Measurements from ENCODE around the gene IFNG.
"Not testable (repeated sequence)": the region's sequence is repeated elsewhere in the genome, so short reads cannot be mapped to it uniquely, and the experiment has no call there.

The IFNG gene

DNA sequence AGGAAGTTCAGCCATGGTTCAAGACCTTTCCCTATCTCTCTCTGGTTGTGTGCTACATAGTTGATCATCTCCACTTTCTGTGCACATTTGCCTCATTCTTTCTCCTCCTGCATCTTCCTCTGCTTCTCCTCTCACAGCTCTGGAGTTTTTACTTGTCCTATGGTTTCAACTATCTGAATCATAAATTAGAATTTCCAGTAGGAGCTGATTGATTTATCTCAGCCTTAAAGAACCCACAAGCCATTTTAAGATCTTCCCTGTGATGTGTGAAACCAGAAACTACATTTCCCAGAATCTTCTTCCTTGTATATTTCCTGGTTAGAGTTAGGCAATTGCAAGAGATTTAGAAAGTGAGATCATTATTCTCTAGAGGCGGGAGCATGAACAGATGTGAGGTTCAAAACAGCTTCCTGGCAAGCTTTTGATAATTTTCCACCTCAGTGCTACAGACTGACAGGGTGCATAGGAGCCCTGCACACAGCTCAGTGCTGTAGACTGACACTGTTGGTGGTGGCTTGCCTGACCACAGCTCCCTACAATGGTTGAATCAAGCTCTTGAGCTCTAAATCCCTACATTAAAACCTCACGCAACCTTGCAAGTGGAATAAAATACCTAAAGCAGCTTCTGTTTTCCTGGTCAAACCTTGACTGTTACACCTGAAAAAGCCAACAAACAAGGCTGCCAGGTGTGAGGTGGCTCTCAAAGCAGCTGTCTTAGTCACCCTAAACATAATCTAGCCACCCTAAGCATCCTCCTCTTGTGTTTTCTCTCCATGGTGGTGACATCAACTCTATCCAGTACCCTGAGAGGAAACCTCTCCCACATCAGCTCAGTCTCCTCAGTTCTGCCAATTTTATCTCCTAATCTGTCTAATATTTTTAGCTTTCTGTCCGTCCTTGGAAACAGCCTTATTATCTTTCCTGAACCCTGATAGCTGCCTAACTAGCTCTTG lies 21.5 kb upstream of the IFNG start:
- no peaks in the 10 kb centered on the region for H3K9me3 ChIP-seq (ENCODE audit: control insufficient read depth in 2 of 2, low read length in 2 of 2)
- no peak overlapping the region for H3K27ac ChIP-seq (ENCODE audit: low read length)
- H3K27me3 ChIP-seq (ENCODE audit: control insufficient read depth in 1 of 2, insufficient read depth in 2 of 2, low read length in 2 of 2), result no peaks in the 10 kb centered on the region
- H3K9ac ChIP-seq (ENCODE audit: low read length in 2 of 2), result no peak overlapping the region
- no peaks in the 10 kb centered on the region for H3K36me3 ChIP-seq (ENCODE audit: control insufficient read depth in 2 of 2, insufficient read depth in 2 of 2, low read length in 2 of 2)
- no peaks in the 10 kb centered on the region for H3K4me1 ChIP-seq (ENCODE audit: control insufficient read depth, insufficient read depth, low read length)
- H3K4me3 ChIP-seq (ENCODE audit: low read length in 2 of 2), result no peak overlapping the region

DNA sequence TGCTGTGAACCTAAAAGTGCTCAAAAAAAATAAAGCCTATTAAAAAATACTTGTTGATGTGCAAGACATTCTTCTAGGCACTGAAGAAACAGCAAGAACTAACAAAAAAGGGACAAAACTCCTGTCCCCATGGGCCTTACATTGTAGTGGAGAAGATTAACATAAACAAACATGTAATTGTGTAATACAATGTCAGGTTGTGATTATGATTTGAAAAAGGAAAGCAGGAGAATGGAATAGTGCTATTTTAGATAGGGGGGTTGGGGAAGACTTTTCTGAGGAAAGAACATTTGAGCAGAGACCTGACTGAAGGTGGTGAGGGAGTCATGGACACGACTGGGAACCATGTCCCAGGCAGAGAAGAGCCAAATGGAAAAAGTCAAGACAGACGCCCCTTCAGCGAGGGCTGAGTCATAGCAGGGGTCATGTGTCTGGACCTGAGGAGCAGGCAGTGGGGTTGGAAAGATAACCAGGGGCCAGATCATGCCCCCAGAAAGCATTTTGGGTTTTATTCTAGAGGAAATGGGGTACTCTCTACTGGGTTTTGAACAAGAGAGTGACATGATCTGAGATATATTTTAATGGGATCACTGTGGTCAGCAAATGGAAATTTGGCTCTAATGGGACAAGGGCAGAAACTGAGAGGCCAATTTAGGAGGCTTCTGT lies 19.4 kb upstream of the IFNG start:
- Histone ChIP-seq H3K4me1 (ENCODE audit: control insufficient read depth, insufficient read depth, low read length) (no peaks in the 10 kb centered on the region), H3K4me3 (ENCODE audit: low read length in 2 of 2) (no peak overlapping the region), H3K36me3 (ENCODE audit: control insufficient read depth in 2 of 2, insufficient read depth in 2 of 2, low read length in 2 of 2) (no peaks in the 10 kb centered on the region), H3K9me3 (ENCODE audit: control insufficient read depth in 2 of 2, low read length in 2 of 2) (no peaks in the 10 kb centered on the region), H3K9ac (ENCODE audit: low read length in 2 of 2) (no peak overlapping the region), H3K27ac (ENCODE audit: low read length) (no peak overlapping the region), H3K27me3 (ENCODE audit: control insufficient read depth in 1 of 2, insufficient read depth in 2 of 2, low read length in 2 of 2) (no peaks in the 10 kb centered on the region)

DNA sequence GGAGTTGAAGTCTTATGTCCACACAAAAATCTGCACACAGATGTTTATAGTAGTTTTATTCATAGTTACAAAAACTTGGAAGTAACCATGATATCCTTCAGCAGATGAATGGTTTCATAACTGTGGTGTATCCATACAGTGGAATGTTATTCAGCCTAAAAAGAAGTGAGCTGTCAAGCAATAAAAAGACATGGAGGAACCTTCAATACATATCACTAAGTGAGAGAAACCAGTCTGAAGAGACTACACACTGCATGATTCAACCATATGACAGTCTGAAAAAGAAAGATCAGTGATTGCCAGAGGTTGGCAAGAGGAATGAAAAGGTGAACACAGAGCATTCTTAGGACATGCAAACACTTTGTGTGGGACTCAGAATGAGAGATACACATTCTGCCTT lies 18.6 kb upstream of the IFNG start:
- no peak overlapping the region for H3K27ac ChIP-seq (ENCODE audit: low read length)
- no peaks in the 10 kb centered on the region for H3K9me3 ChIP-seq (ENCODE audit: control insufficient read depth in 2 of 2, low read length in 2 of 2)
- H3K27me3 ChIP-seq (ENCODE audit: control insufficient read depth in 1 of 2, insufficient read depth in 2 of 2, low read length in 2 of 2), result no peaks in the 10 kb centered on the region
- H3K9ac ChIP-seq (ENCODE audit: low read length in 2 of 2), result no peak overlapping the region
- no peak overlapping the region for H3K4me3 ChIP-seq (ENCODE audit: low read length in 2 of 2)
- no peaks in the 10 kb centered on the region for H3K4me1 ChIP-seq (ENCODE audit: control insufficient read depth, insufficient read depth, low read length)
- H3K36me3 ChIP-seq (ENCODE audit: control insufficient read depth in 2 of 2, insufficient read depth in 2 of 2, low read length in 2 of 2), result no peaks in the 10 kb centered on the region

DNA sequence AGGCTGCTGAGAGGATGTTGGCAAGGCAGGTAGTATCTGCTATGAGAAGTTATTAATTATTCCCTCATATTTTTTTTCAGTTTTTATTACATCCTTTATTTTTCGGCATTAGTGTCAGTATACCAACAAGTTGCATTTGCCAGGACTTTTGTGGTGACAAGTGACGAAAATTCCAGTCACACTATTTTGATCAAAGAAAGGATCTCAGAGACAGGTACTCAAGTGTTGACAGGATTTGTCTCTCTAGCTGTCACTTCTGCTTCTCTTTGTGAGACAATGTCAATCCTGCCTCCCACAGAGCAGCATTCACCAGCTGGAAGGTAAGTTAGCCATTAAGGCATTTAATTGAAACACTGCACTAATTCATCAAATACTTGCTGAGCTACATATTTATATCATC lies 18.0 kb upstream of the IFNG start:
- Histone ChIP-seq H3K4me1 (ENCODE audit: control insufficient read depth, insufficient read depth, low read length) (no peaks in the 10 kb centered on the region), H3K9ac (ENCODE audit: low read length in 2 of 2) (no peak overlapping the region), H3K27me3 (ENCODE audit: control insufficient read depth in 1 of 2, insufficient read depth in 2 of 2, low read length in 2 of 2) (no peaks in the 10 kb centered on the region), H3K36me3 (ENCODE audit: control insufficient read depth in 2 of 2, insufficient read depth in 2 of 2, low read length in 2 of 2) (no peaks in the 10 kb centered on the region), H3K4me3 (ENCODE audit: low read length in 2 of 2) (no peak overlapping the region), H3K27ac (ENCODE audit: low read length) (no peak overlapping the region), H3K9me3 (ENCODE audit: control insufficient read depth in 2 of 2, low read length in 2 of 2) (no peaks in the 10 kb centered on the region)

DNA sequence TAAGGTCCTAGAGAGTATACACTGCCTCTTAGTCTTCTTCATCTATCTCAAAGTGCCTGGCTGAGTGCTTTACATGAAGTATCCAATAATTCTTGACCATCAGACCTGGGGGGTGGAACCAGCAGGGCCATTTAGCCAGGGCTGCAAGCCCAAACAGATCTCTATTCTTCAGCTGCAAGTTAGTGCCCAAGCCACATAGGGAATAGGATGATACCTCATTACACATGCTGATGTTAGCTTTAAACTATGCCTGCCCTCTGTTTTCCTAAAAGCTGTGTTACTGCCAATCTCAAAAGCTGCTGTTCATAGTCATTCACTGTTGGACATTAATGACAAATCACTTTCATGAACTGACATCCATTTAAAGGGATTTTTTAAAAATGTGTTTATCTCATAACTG lies 16.7 kb upstream of the IFNG start:
- no peak overlapping the region for H3K9ac ChIP-seq (ENCODE audit: low read length in 2 of 2)
- no peak overlapping the region for H3K4me3 ChIP-seq (ENCODE audit: low read length in 2 of 2)
- no peaks in the 10 kb centered on the region for H3K36me3 ChIP-seq (ENCODE audit: control insufficient read depth in 2 of 2, insufficient read depth in 2 of 2, low read length in 2 of 2)
- H3K9me3 ChIP-seq (ENCODE audit: control insufficient read depth in 2 of 2, low read length in 2 of 2), result no peaks in the 10 kb centered on the region
- no peak overlapping the region for H3K27ac ChIP-seq (ENCODE audit: low read length)
- no peaks in the 10 kb centered on the region for H3K4me1 ChIP-seq (ENCODE audit: control insufficient read depth, insufficient read depth, low read length)
- H3K27me3 ChIP-seq (ENCODE audit: control insufficient read depth in 1 of 2, insufficient read depth in 2 of 2, low read length in 2 of 2), result no peaks in the 10 kb centered on the region

DNA sequence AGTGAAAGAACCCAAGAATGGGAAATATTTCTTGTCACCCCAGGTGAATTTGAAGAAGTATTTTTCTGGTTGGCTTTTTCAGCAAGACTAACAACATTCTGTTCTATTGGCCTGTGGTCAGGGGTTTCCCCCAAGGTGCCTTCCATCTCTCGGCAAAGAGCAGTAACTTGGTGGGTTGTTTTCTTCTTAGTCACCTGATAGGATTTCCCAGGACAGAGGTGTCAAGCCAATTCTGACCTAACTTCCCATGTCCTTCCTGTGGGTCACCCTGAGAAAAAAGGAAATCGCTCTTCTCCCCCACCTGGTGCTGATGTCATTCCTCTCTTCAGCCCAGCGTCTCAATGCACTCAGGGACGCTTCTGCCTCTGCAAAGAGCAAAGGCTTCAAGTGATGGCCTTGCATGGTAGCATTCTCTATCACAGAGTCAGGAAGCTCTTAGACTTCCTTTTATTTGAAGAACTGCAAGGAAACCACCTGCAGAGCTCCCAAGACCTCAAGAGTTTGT lies 16.1 kb upstream of the IFNG start:
- Histone ChIP-seq H3K4me3 (ENCODE audit: low read length in 2 of 2) (no peak overlapping the region), H3K9me3 (ENCODE audit: control insufficient read depth in 2 of 2, low read length in 2 of 2) (no peaks in the 10 kb centered on the region), H3K27ac (ENCODE audit: low read length) (no peak overlapping the region), H3K4me1 (ENCODE audit: control insufficient read depth, insufficient read depth, low read length) (no peaks in the 10 kb centered on the region), H3K36me3 (ENCODE audit: control insufficient read depth in 2 of 2, insufficient read depth in 2 of 2, low read length in 2 of 2) (no peaks in the 10 kb centered on the region), H3K9ac (ENCODE audit: low read length in 2 of 2) (no peak overlapping the region), H3K27me3 (ENCODE audit: control insufficient read depth in 1 of 2, insufficient read depth in 2 of 2, low read length in 2 of 2) (no peaks in the 10 kb centered on the region)

DNA sequence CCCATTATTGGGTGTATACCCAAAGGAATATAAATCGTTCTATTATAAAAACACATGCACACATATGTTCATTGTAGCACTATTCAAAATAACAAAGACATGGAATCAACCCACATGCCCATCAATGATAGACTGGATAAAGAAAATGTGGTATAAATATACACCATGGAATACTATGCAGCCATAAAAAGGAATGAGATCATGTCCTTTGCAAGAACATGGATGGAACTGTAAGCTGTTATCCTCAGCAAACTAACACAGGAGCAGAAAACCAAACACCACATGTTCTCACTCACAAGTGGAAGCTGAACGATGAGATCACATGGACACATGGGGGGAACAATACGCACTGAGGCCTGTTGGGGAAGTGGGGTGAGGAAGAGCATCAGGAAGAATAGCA lies 15.2 kb upstream of the IFNG start:
- H3K9ac ChIP-seq (ENCODE audit: low read length in 2 of 2); H3K27me3 ChIP-seq (ENCODE audit: control insufficient read depth in 1 of 2, insufficient read depth in 2 of 2, low read length in 2 of 2); H3K4me3 ChIP-seq (ENCODE audit: low read length in 2 of 2); H3K4me1 ChIP-seq (ENCODE audit: control insufficient read depth, insufficient read depth, low read length); H3K36me3 ChIP-seq (ENCODE audit: control insufficient read depth in 2 of 2, insufficient read depth in 2 of 2, low read length in 2 of 2); H3K27ac ChIP-seq (ENCODE audit: low read length); H3K9me3 ChIP-seq (ENCODE audit: control insufficient read depth in 2 of 2, low read length in 2 of 2): not testable (repeated sequence)

DNA sequence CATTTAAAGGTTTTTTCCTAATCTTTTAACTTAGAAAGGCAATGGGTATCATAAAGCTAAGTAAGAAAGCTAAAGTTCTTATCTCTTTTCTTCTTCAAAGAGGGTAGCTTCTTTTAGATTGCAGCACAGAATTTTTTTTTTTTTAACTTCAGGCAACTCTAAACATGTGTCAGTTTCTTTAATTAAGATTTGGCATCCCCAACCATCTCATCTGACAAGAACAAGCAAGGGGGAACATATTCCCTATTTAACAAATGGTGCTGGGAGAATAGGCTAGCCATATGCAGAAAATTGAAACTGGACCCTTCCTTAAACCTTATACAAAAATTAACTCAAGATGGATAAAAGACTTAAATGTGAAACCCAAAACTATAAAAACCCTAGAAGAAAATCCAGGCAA lies 14.3 kb upstream of the IFNG start:
- Histone ChIP-seq H3K4me1 (ENCODE audit: control insufficient read depth, insufficient read depth, low read length) (no peaks in the 10 kb centered on the region), H3K27ac (ENCODE audit: low read length) (no peak overlapping the region), H3K27me3 (ENCODE audit: control insufficient read depth in 1 of 2, insufficient read depth in 2 of 2, low read length in 2 of 2) (no peaks in the 10 kb centered on the region), H3K4me3 (ENCODE audit: low read length in 2 of 2) (no peak overlapping the region), H3K9ac (ENCODE audit: low read length in 2 of 2) (no peak overlapping the region), H3K9me3 (ENCODE audit: control insufficient read depth in 2 of 2, low read length in 2 of 2) (no peaks in the 10 kb centered on the region), H3K36me3 (ENCODE audit: control insufficient read depth in 2 of 2, insufficient read depth in 2 of 2, low read length in 2 of 2) (no peaks in the 10 kb centered on the region)

DNA sequence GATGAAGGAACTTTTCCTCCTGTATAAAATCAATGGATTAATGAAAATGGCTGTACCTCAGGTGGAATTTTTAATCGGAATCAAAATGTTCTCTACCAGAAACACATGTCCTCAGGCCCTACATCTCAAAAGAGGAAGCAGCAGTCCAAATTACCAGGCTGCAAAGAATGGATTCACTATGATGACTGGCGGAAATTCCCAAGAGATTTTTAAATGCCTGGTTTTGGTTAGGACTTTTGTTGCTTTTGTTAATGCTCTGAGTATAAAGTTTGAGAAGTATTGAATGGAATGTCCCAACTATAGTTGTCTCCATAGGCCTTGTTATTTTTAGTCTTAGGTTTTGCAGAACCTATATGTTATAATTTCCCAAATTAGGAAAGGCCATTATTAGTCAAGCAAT lies 11.2 kb upstream of the IFNG start:
- H3K9me3 ChIP-seq (ENCODE audit: control insufficient read depth in 2 of 2, low read length in 2 of 2), result no peaks in the 10 kb centered on the region
- H3K4me3 ChIP-seq (ENCODE audit: low read length in 2 of 2), result no peak overlapping the region
- H3K36me3 ChIP-seq (ENCODE audit: control insufficient read depth in 2 of 2, insufficient read depth in 2 of 2, low read length in 2 of 2), result no peaks in the 10 kb centered on the region
- no peaks in the 10 kb centered on the region for H3K4me1 ChIP-seq (ENCODE audit: control insufficient read depth, insufficient read depth, low read length)
- H3K27me3 ChIP-seq (ENCODE audit: control insufficient read depth in 1 of 2, insufficient read depth in 2 of 2, low read length in 2 of 2), result no peaks in the 10 kb centered on the region
- H3K27ac ChIP-seq (ENCODE audit: low read length), result no peak overlapping the region
- H3K9ac ChIP-seq (ENCODE audit: low read length in 2 of 2), result no peak overlapping the region

DNA sequence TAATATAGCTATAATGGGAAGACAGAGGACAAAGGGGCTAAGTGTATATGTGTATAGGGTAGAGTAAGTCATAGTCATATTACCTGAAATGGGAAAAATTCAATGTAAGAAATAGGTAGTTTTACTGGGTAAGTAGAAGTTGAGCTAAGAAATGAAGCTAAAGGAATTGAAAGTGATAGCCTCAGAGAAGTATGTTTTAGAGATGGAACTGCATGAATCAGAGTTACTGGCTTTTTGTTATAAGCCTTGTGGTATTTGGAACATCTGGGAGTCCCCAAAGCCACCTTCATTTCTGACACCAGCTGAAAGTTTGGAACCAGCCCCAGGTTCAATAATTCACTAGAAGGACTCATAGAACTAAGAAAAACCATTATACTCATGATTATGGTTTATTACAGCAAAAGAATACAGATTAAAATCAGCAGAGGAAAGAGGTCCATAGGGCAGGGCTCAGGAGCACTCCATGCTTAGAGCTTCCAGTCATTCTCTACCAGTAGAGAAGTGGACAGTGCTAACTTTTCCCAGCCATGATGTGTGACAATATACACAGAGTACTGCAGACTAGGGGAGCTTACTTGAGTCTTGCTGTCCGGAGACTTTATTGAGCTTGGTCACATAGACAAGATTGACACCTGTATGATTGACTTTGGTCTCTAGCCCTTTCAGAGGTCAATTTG lies 9.8 kb upstream of the IFNG start:
- Histone ChIP-seq H3K4me3 (ENCODE audit: low read length in 2 of 2) (no peak overlapping the region), H3K4me1 (ENCODE audit: control insufficient read depth, insufficient read depth, low read length) (no peaks in the 10 kb centered on the region), H3K27ac (ENCODE audit: low read length) (no peak overlapping the region), H3K9me3 (ENCODE audit: control insufficient read depth in 2 of 2, low read length in 2 of 2) (no peaks in the 10 kb centered on the region), H3K36me3 (ENCODE audit: control insufficient read depth in 2 of 2, insufficient read depth in 2 of 2, low read length in 2 of 2) (no peaks in the 10 kb centered on the region), H3K9ac (ENCODE audit: low read length in 2 of 2) (no peak overlapping the region), H3K27me3 (ENCODE audit: control insufficient read depth in 1 of 2, insufficient read depth in 2 of 2, low read length in 2 of 2) (no peaks in the 10 kb centered on the region)

All from stomach smooth muscle (tissue), 2 donors.